ENCODE results near the gene CDH8.

GRCh38 chr16:61684541-61684940 is 351.7 kb downstream of the CDH8 start:
- TF ChIP-seq CTCF (conservative IDR thresholded peaks at IDR 0.05; ENCODE audit: low read depth, low read length): no peak
- TF ChIP-seq EZH2 (IDR thresholded peaks at IDR 0.05; ENCODE audit: borderline replicate concordance, low read depth, low read length, poor library complexity, severe bottlenecking): no peak

Data from A673 (cell line).